ENCODE results near the gene BBS1.

BBS1 gene

GRCh38 chr11:66556086-66556485 lies 45.7 kb downstream of the BBS1 start (continued):
- TF ChIP-seq, protein P1, sequence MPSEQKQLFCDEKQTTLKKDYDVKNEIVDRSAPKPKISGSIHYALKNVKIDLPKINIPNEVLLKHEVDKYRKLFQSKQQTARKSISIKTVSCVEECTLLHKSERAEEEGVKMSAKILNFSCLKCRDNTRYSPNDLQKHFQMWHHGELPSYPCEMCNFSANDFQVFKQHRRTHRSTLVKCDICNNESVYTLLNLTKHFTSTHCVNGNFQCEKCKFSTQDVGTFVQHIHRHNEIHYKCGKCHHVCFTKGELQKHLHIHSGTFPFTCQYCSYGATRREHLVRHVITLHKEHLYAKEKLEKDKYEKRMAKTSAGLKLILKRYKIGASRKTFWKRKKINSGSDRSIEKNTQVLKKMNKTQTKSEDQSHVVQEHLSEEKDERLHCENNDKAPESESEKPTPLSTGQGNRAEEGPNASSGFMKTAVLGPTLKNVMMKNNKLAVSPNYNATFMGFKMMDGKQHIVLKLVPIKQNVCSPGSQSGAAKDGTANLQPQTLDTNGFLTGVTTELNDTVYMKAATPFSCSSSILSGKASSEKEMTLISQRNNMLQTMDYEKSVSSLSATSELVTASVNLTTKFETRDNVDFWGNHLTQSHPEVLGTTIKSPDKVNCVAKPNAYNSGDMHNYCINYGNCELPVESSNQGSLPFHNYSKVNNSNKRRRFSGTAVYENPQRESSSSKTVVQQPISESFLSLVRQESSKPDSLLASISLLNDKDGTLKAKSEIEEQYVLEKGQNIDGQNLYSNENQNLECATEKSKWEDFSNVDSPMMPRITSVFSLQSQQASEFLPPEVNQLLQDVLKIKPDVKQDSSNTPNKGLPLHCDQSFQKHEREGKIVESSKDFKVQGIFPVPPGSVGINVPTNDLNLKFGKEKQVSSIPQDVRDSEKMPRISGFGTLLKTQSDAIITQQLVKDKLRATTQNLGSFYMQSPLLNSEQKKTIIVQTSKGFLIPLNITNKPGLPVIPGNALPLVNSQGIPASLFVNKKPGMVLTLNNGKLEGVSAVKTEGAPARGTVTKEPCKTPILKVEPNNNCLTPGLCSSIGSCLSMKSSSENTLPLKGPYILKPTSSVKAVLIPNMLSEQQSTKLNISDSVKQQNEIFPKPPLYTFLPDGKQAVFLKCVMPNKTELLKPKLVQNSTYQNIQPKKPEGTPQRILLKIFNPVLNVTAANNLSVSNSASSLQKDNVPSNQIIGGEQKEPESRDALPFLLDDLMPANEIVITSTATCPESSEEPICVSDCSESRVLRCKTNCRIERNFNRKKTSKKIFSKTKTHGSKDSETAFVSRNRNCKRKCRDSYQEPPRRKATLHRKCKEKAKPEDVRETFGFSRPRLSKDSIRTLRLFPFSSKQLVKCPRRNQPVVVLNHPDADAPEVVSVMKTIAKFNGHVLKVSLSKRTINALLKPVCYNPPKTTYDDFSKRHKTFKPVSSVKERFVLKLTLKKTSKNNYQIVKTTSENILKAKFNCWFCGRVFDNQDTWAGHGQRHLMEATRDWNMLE (tag by site-specific recombination; conservative IDR thresholded peaks at IDR 0.05; ENCODE audit: low read depth) = no peak
- TF ChIP-seq, protein P2, sequence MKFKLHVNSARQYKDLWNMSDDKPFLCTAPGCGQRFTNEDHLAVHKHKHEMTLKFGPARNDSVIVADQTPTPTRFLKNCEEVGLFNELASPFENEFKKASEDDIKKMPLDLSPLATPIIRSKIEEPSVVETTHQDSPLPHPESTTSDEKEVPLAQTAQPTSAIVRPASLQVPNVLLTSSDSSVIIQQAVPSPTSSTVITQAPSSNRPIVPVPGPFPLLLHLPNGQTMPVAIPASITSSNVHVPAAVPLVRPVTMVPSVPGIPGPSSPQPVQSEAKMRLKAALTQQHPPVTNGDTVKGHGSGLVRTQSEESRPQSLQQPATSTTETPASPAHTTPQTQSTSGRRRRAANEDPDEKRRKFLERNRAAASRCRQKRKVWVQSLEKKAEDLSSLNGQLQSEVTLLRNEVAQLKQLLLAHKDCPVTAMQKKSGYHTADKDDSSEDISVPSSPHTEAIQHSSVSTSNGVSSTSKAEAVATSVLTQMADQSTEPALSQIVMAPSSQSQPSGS (tag by site-specific recombination; IDR thresholded peaks at IDR 0.05; ENCODE audit: low read depth) = no peak
- no peak for TF ChIP-seq ZNF610 (tag by site-specific recombination; IDR thresholded peaks at IDR 0.05; ENCODE audit: borderline replicate concordance)

DNA sequence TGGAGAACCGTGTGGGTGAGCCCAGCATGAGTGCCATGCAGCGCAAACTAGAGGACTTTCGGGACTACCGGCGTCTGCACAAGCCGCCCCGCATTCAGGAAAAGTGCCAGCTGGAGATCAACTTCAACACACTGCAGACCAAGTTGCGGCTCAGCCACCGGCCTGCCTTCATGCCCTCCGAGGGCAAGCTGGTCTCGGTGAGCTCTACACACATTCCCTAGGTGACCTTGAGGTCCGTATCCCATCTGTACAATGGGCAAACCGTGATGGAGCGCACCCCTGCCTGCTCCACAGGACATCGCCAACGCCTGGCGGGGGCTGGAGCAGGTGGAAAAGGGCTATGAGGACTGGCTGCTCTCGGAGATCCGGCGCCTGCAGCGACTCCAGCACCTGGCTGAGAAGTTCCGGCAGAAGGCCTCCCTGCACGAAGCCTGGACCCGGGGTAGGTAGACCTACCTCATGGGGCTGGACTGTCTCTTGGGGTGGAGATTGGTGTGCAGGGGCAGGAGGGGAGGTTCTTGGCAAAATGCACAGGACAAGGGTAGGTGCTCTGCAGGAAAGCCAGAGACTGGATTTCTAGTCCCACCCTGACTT lies 47.4 kb downstream of the BBS1 start:
- Histone ChIP-seq H3K4me1 (ENCODE audit: control insufficient read depth, insufficient read depth, low read length) (no peaks in the 10 kb centered on the region), H3K9me3 (ENCODE audit: control insufficient read depth, insufficient read depth, low read depth, low read length) (no peaks in the 10 kb centered on the region), H3K27ac (ENCODE audit: extremely low read depth, low read depth, low read length) (no peak overlapping the region), H3K4me3 (ENCODE audit: low read depth, low read length) (no peak overlapping the region), H3K36me3 (ENCODE audit: control insufficient read depth in 2 of 2, insufficient read depth in 1 of 2, low read length in 2 of 2) (no peaks in the 10 kb centered on the region)
- TF ChIP-seq ZNF223 (tag by site-specific recombination; IDR thresholded peaks at IDR 0.05) = no peak
- no peak for TF ChIP-seq ZNF571 (tag by site-specific recombination; IDR thresholded peaks at IDR 0.05)
- no peak for TF ChIP-seq ZNF549 (tag by site-specific recombination; IDR thresholded peaks at IDR 0.05)
- no peak for TF ChIP-seq ZNF132 (tag by site-specific recombination; IDR thresholded peaks at IDR 0.05; ENCODE audit: borderline replicate concordance)
- TF ChIP-seq, protein P3, sequence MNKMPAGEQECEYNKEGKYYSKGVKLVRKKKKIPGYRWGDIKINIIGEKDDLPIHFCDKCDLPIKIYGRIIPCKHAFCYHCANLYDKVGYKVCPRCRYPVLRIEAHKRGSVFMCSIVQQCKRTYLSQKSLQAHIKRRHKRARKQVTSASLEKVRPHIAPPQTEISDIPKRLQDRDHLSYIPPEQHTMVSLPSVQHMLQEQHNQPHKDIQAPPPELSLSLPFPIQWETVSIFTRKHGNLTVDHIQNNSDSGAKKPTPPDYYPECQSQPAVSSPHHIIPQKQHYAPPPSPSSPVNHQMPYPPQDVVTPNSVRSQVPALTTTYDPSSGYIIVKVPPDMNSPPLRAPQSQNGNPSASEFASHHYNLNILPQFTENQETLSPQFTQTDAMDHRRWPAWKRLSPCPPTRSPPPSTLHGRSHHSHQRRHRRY (tag by site-specific recombination; IDR thresholded peaks at IDR 0.05) = no peak
- TF ChIP-seq ZNF341 (tag by site-specific recombination; IDR thresholded peaks at IDR 0.05; ENCODE audit: low read depth) = no peak
- TF ChIP-seq ZNF354C (tag by site-specific recombination; IDR thresholded peaks at IDR 0.05; ENCODE audit: borderline replicate concordance, low read depth) = no peak
- no peak for TF ChIP-seq SCRT2 (tag by site-specific recombination; IDR thresholded peaks at IDR 0.05)
- TF ChIP-seq ZNF639 (tag by site-specific recombination; IDR thresholded peaks at IDR 0.05) = no peak
- no peak for TF ChIP-seq ZNF629 (tag by site-specific recombination; IDR thresholded peaks at IDR 0.05)
- no peak for TF ChIP-seq ZNF514 (tag by site-specific recombination; IDR thresholded peaks at IDR 0.05)
- TF ChIP-seq HOXD13 (CRISPR knock-in tag; IDR thresholded peaks at IDR 0.05; ENCODE audit: borderline replicate concordance) = no peak
- no peak for TF ChIP-seq TRIM28 (IDR thresholded peaks at IDR 0.05; ENCODE audit: borderline replicate concordance, low read length)
- no peak for TF ChIP-seq ZNF600 (tag by site-specific recombination; IDR thresholded peaks at IDR 0.05)
- TF ChIP-seq GFI1B (tag by site-specific recombination; IDR thresholded peaks at IDR 0.05) = no peak
- no peak for TF ChIP-seq ZNF664 (tag by site-specific recombination; IDR thresholded peaks at IDR 0.05)
- TF ChIP-seq ZNF174 (tag by site-specific recombination; IDR thresholded peaks at IDR 0.05) = no peak
- TF ChIP-seq REPIN1 (tag by site-specific recombination; IDR thresholded peaks at IDR 0.05; ENCODE audit: low read depth) = no peak
- CTCF ChIA-PET = interaction anchor here (0.6 kb wide), 1 partner anchor 20 kb away, joined by 3 read pairs; no protein-coding TSS in a partner anchor
- POLR2A ChIA-PET = no interaction called here

All from HEK293 (cell line).